Testis (tissue), 2 donors: ENCODE results near the gene FOXN1.

Source experiments
- CTCF ChIP-seq, 3 experiments: fragments of 450-650 bp in 2 of 3; fragments of 200-600 bp in 1 of 3; sonication (generic) in 1 of 3; IDR thresholded peaks; one replicate each; pipeline ENCODE4 v1.5.1; 2016 to 2019; ENCODE audit warnings: antibody characterized with exemption in 3 of 3, mild to moderate bottlenecking in 2 of 3, moderate library complexity in 1 of 3
- POLR2A ChIP-seq: fragments of 450-650 bp; IDR thresholded peaks from one replicate; pipeline ENCODE4 v1.6.1; 2017; ENCODE audit warnings: antibody characterized with exemption, mild to moderate bottlenecking, moderate library complexity

GRCh38 chr17:28492352-28493310, 13.5 kb upstream of the FOXN1 start:
- TF ChIP-seq CTCF (IDR thresholded peaks at IDR 0.05), result no peak
- no peak for TF ChIP-seq POLR2A
